ENCODE results near the gene HHIP.

DNA sequence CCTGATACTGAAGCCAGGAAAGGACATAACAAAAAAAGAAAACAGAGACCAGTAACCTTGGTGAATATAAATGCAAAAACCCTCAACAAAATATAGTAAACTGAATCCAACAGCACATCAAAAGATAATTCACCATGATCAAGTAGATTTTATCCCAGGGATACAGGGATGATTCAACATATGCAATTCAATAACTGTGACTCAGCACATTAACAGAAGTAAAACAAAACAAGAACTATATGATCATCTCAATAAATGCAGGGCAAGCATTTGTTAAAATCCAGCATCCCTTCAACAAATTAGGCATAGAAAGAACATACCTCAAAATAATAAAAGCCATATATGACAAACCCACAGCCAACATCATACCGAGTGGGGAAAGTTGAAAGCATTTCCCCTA lies 112.0 kb downstream of the HHIP start:
- no peak for TF ChIP-seq EZH2phosphoT487 (IDR thresholded peaks at IDR 0.05; ENCODE audit: borderline replicate concordance, low read length)
- TF ChIP-seq, protein P1, sequence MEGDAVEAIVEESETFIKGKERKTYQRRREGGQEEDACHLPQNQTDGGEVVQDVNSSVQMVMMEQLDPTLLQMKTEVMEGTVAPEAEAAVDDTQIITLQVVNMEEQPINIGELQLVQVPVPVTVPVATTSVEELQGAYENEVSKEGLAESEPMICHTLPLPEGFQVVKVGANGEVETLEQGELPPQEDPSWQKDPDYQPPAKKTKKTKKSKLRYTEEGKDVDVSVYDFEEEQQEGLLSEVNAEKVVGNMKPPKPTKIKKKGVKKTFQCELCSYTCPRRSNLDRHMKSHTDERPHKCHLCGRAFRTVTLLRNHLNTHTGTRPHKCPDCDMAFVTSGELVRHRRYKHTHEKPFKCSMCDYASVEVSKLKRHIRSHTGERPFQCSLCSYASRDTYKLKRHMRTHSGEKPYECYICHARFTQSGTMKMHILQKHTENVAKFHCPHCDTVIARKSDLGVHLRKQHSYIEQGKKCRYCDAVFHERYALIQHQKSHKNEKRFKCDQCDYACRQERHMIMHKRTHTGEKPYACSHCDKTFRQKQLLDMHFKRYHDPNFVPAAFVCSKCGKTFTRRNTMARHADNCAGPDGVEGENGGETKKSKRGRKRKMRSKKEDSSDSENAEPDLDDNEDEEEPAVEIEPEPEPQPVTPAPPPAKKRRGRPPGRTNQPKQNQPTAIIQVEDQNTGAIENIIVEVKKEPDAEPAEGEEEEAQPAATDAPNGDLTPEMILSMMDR (IDR thresholded peaks at IDR 0.05; ENCODE audit: low read depth, low read length, poor library complexity, severe bottlenecking): no peak

Measured in DOHH2 (cell line).